B cell (primary cell): ENCODE data around the gene C6orf52. TPM values are rescaled to one million over a fixed set of nuclear protein-coding genes. Genes with fewer than 3 reads are reported as not detected.

Source experiments
- ATAC-seq: fragments of 200-7000 bp; cut with Tn5 transposase; one replicate; pipeline ENCODE4 v1.10.0; 2021; ENCODE audit warnings: low read depth, mild to moderate bottlenecking, moderate number of reproducible peaks, moderate library complexity
- CTCF ChIA-PET: fragments of 350-600 bp; sonication (Branson Sonifier 250); formaldehyde crosslinking; loops from one replicate; lab custom pipeline; 2021; ENCODE audit warnings: antibody characterized with exemption, inconsistent platforms; lab: Charles Lee
- POLR2A ChIA-PET: fragments of 350-600 bp; sonication (Branson Sonifier 250); formaldehyde crosslinking; loops from one replicate; lab custom pipeline; 2021; ENCODE audit warnings: antibody characterized with exemption; lab: Charles Lee
- DNase-seq: peaks from one replicate; pipeline ENCODE4 v3.0.0; 2013
- H2AFZ ChIP-seq: 2 replicates; pipeline ENCODE4 v1.6.1; 2012; ENCODE audit warnings: mild to moderate bottlenecking, low read depth, low read length; ENCODE audit not compliant: insufficient read depth, poor library complexity, severe bottlenecking
- H3K27ac ChIP-seq, 2 donors: 1 replicate in 1 of 2; 2 replicates in 1 of 2; pipeline ENCODE4 v1.5.1; 2012 to 2013; ENCODE audit warnings: low read length in 2 of 2, mild to moderate bottlenecking in 2 of 2, moderate library complexity in 1 of 2
- H3K27me3 ChIP-seq, 4 experiments: fragments of 200-600 bp in 1 of 4; sonication (generic) in 1 of 4; replicated peaks in 1 of 4; 1 replicate in 2 of 4; 2 replicates in 2 of 4; pipeline versions ENCODE4 v1.6.1 to v1.7.0; 2013 to 2016; ENCODE audit warnings: low read length in 3 of 4, mild to moderate bottlenecking in 2 of 4, mixed read lengths in 1 of 4, moderate library complexity in 1 of 4; ENCODE audit not compliant: insufficient read depth in 4 of 4, control insufficient read depth in 3 of 4; ENCODE audit errors: control extremely low read depth in 1 of 4
- H3K36me3 ChIP-seq, 2 experiments: replicated peaks in 1 of 2; 1 replicate in 1 of 2; 2 replicates in 1 of 2; pipeline versions ENCODE4 v1.6.1 to v1.7.1; 2013; ENCODE audit warnings: low read length in 1 of 2; ENCODE audit not compliant: insufficient read depth in 2 of 2, control insufficient read depth in 1 of 2; ENCODE audit errors: control extremely low read depth in 1 of 2, extremely low read depth in 1 of 2
- H3K4me1 ChIP-seq, 2 donors: fragments of 200-600 bp in 1 of 2; sonication (generic) in 1 of 2; 1 replicate in 1 of 2; 2 replicates in 1 of 2; pipeline versions ENCODE4 v1.5.1 to v1.6.1; 2013 to 2017; ENCODE audit warnings: low read length in 2 of 2; ENCODE audit not compliant: control insufficient read depth in 2 of 2, insufficient read depth in 2 of 2
- H3K4me2 ChIP-seq: replicated peaks from 2 replicates; pipeline ENCODE3; 2012; ENCODE audit warnings: mild to moderate bottlenecking, low read depth, low read length; ENCODE audit not compliant: poor library complexity, severe bottlenecking
- H3K4me3 ChIP-seq, 5 experiments: fragments of 200-600 bp in 1 of 5; sonication (generic) in 1 of 5; 1 replicate in 3 of 5; 2 replicates in 2 of 5; pipeline versions ENCODE4 v1.5.1 to v1.7.0; 2011 to 2016; ENCODE audit warnings: low read length in 4 of 5, mild to moderate bottlenecking in 4 of 5, low read depth in 2 of 5, control low read depth in 1 of 5, moderate library complexity in 1 of 5; ENCODE audit not compliant: insufficient read depth in 1 of 5; ENCODE audit errors: control extremely low read depth in 1 of 5, extremely low read depth in 1 of 5
- H3K79me2 ChIP-seq: fragments of 200-600 bp; sonication (generic); one replicate; pipeline ENCODE4 v1.6.0; 2016; ENCODE audit warnings: low read length; ENCODE audit not compliant: control insufficient read depth, insufficient read depth
- H3K9ac ChIP-seq: fragments of 200-600 bp; sonication (generic); 2 replicates; pipeline ENCODE4 v1.6.1; 2017; ENCODE audit warnings: mild to moderate bottlenecking, low read length, moderate library complexity
- H3K9me3 ChIP-seq, 3 donors: one replicate each; pipeline versions ENCODE4 v1.6.1 to v1.7.1; 2013; ENCODE audit warnings: low read length in 2 of 3; ENCODE audit not compliant: control insufficient read depth in 2 of 3, insufficient read depth in 1 of 3; ENCODE audit errors: control extremely low read depth in 1 of 3
- H4K20me1 ChIP-seq: 2 replicates; pipeline ENCODE4 v1.6.0; 2012; ENCODE audit warnings: mild to moderate bottlenecking, low read length; ENCODE audit not compliant: insufficient read depth, control insufficient read depth, poor library complexity, severe bottlenecking
- H3K27ac Mint-ChIP-seq: one replicate; pipeline ENCODE4 v1.8.0; 2021; ENCODE audit warnings: mixed read lengths
- H3K27me3 Mint-ChIP-seq: one replicate; pipeline ENCODE4 v1.8.0; 2021; ENCODE audit warnings: mixed read lengths
- H3K4me1 Mint-ChIP-seq: one replicate; pipeline ENCODE4 v1.8.0; 2021; ENCODE audit warnings: mixed read lengths
- H3K4me3 Mint-ChIP-seq: one replicate; pipeline ENCODE4 v1.8.0; 2021; ENCODE audit warnings: mixed read lengths
- H3K9me3 Mint-ChIP-seq: one replicate; pipeline ENCODE4 v1.8.0; 2022; ENCODE audit warnings: mixed read lengths; ENCODE audit not compliant: insufficient read depth
- CTCF ChIP-seq: fragments of 200-600 bp; IDR thresholded peaks from one replicate; pipeline ENCODE4 v1.8.0; 2022; ENCODE audit warnings: antibody characterized with exemption, mild to moderate bottlenecking
- EZH2 ChIP-seq: IDR thresholded peaks from 2 replicates; pipeline ENCODE4 v1.6.1; 2012; ENCODE audit warnings: borderline replicate concordance, low read depth, mild to moderate bottlenecking, moderate library complexity, low read length; ENCODE audit not compliant: insufficient read depth, poor library complexity, severe bottlenecking
- WGBS: methylation state at CpG from one replicate; pipeline ENCODE4 v1.1.5; 2013; ENCODE audit warnings: missing lambda C conversion rate; ENCODE audit not compliant: insufficient coverage; 5-methylcytosine and 5-hydroxymethylcytosine counted together
- intact Hi-C: fragments of 100-400 bp; cut with micrococcal nuclease; formaldehyde crosslinking; loops from one replicate; pipeline ENCODE4 v1.10.0; 2022
- polyA plus RNA-seq: library from polyadenylated mRNA; depleted of rRNA; stranded (reverse); fragments of >200 nt; gene quantifications from 2 replicates; pipeline ENCODE4 v1.2.3, GENCODE V29; 2012
- total RNA-seq, 2 donors: library from RNA; stranded (reverse); fragments of 120-200 nt in 1 of 2; gene quantifications; 1 replicate in 1 of 2; 2 replicates in 1 of 2; pipeline versions ENCODE4 v1.2.3 to v1.2.4, GENCODE V29; 2013 to 2022

Gene C6orf52
- total and polyA plus RNA-seq, 2 donors (not counting 1 experiment from before 2014, with no cell fraction given), result 0.51 to 1.2 TPM

- no peak for ATAC-seq
- H3K27ac Mint-ChIP-seq, result no peak overlapping the region
- Histone ChIP-seq H3K4me2 (no peak overlapping the region), H3K36me3 (no peaks in the 10 kb centered on the region), H3K27me3 (peaks cover 0 to 9% (median 0%) of the 10 kb centered on the region in 4 experiments), H3K4me3 (no peak overlapping the region), H3K4me1 (no peaks in the 10 kb centered on the region), H3K79me2 (no peaks in the 10 kb centered on the region), H3K27ac (no peak overlapping the region), H2AFZ (no peak overlapping the region), H3K9me3 (no peaks in the 10 kb centered on the region), H4K20me1 (no peaks in the 10 kb centered on the region), H3K9ac (no peak overlapping the region)
- H3K4me1 Mint-ChIP-seq, result no peaks in the 10 kb centered on the region
- peaks cover 17% of the 10 kb centered on the region for H3K27me3 Mint-ChIP-seq
- DNase-seq, result no peak
- 63% methylated on average over 3 of the region's 5 CpGs for WGBS
- CTCF ChIA-PET, result no interaction called here
- intact Hi-C loops, result no loop called here
- POLR2A ChIA-PET, result no interaction called here
- no peak overlapping the region for H3K4me3 Mint-ChIP-seq
- TF ChIP-seq EZH2 (no peak), CTCF (no peak)
- no peaks in the 10 kb centered on the region for H3K9me3 Mint-ChIP-seq
Observed at GRCh38 chr6:10684618-10685017, 9.8 kb downstream of the C6orf52 start.

GRCh38 chr6:10682355-10682988, 11.9 kb downstream of the C6orf52 start:
- H2AFZ ChIP-seq, result no peak overlapping the region

More at GRCh38 chr6:10682355-10682988, 11.9 kb downstream of the C6orf52 start:
- Histone ChIP-seq H4K20me1 (no peaks in the 10 kb centered on the region), H3K4me1 (no peaks in the 10 kb centered on the region), H3K79me2 (no peaks in the 10 kb centered on the region), H3K27me3 (peaks cover 0 to 3% (median 0%) of the 10 kb centered on the region in 4 experiments), H3K9ac (no peak overlapping the region), H3K4me2 (no peak overlapping the region), H3K27ac (no peak overlapping the region), H3K36me3 (no peaks in the 10 kb centered on the region), H3K9me3 (no peaks in the 10 kb centered on the region), H3K4me3 (no peak overlapping the region)
- Mint-ChIP-seq H3K4me3 (no peak overlapping the region), H3K4me1 (no peaks in the 10 kb centered on the region), H3K9me3 (no peaks in the 10 kb centered on the region), H3K27me3 (peaks cover 12% of the 10 kb centered on the region), H3K27ac (no peak overlapping the region)
- TF ChIP-seq EZH2 (no peak), CTCF (no peak)
- ChIA-PET POLR2A (no interaction called here), CTCF (no interaction called here)
- no peak for ATAC-seq
- intact Hi-C loops, result no loop called here
- no peak for DNase-seq
